GM10248 (cell line): ENCODE results near the gene AATF.

ENCODE experiments used
- CTCF ChIA-PET: fragments of 300-600 bp; sonication (Branson Sonifier 250); formaldehyde crosslinking; extraction: SDS; loops from one replicate; lab custom pipeline; 2021; ENCODE audit warnings: antibody characterized with exemption; lab: Yijun Ruan, JAX
- POLR2A ChIA-PET: fragments of 350-650 bp; sonication (Branson Sonifier 250); formaldehyde crosslinking; extraction: SDS; loops from one replicate; lab custom pipeline; 2020; ENCODE audit warnings: antibody characterized with exemption; lab: Yijun Ruan, JAX
- DNase-seq: peaks from one replicate; pipeline ENCODE4 v3.0.0; 2012; ENCODE audit errors: extremely low spot score
- TF ChIP-seq, protein P1 (sequence below): IDR thresholded peaks from 2 replicates; pipeline ENCODE4 v1.5.1; 2012; ENCODE audit warnings: mild to moderate bottlenecking, low read depth; ENCODE audit errors: extremely low read depth, missing control alignments, control extremely low read depth

Gene AATF

DNA sequence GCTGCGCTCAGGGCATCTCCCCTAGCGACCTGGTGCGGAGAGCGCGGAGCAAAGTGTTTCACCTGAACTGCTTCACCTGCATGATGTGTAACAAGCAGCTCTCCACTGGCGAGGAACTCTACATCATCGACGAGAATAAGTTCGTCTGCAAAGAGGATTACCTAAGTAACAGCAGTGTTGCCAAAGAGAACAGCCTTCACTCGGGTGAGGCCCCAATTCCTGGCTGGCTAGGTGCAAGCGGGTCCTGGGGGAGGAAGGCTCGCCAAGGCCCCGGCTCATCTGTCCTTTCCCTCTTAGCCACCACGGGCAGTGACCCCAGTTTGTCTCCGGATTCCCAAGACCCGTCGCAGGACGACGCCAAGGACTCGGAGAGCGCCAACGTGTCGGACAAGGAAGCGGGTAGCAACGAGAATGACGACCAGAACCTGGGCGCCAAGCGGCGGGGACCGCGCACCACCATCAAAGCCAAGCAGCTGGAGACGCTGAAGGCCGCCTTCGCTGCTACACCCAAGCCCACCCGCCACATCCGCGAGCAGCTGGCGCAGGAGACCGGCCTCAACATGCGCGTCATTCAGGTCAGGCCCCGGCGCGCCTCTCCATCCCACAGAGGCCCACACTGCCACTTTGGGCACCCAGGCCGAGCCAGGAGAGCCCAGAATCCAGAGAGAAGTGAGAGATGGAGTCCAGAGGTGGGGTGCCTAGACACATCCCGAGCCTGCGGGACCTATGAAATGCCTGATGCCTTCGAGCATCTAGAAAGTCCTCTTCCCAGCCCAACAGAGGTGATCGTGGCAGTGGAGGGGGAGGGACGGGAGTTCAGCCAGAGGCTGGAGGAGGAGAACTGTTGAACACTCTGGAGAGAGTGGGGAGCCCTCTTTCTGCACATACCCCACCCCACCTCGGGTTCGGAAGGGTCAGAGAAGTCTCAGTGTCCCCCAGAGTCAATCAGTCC lies 8.2 kb upstream of the AATF start:
- TF ChIP-seq, protein P1, sequence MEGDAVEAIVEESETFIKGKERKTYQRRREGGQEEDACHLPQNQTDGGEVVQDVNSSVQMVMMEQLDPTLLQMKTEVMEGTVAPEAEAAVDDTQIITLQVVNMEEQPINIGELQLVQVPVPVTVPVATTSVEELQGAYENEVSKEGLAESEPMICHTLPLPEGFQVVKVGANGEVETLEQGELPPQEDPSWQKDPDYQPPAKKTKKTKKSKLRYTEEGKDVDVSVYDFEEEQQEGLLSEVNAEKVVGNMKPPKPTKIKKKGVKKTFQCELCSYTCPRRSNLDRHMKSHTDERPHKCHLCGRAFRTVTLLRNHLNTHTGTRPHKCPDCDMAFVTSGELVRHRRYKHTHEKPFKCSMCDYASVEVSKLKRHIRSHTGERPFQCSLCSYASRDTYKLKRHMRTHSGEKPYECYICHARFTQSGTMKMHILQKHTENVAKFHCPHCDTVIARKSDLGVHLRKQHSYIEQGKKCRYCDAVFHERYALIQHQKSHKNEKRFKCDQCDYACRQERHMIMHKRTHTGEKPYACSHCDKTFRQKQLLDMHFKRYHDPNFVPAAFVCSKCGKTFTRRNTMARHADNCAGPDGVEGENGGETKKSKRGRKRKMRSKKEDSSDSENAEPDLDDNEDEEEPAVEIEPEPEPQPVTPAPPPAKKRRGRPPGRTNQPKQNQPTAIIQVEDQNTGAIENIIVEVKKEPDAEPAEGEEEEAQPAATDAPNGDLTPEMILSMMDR, result no peak
- CTCF ChIA-PET, result no interaction called here
- no peak for DNase-seq
- POLR2A ChIA-PET, result interaction anchor here (0.6 kb wide), 1 partner anchor 1928 kb away, joined by 4 read pairs; no protein-coding TSS in a partner anchor

DNA sequence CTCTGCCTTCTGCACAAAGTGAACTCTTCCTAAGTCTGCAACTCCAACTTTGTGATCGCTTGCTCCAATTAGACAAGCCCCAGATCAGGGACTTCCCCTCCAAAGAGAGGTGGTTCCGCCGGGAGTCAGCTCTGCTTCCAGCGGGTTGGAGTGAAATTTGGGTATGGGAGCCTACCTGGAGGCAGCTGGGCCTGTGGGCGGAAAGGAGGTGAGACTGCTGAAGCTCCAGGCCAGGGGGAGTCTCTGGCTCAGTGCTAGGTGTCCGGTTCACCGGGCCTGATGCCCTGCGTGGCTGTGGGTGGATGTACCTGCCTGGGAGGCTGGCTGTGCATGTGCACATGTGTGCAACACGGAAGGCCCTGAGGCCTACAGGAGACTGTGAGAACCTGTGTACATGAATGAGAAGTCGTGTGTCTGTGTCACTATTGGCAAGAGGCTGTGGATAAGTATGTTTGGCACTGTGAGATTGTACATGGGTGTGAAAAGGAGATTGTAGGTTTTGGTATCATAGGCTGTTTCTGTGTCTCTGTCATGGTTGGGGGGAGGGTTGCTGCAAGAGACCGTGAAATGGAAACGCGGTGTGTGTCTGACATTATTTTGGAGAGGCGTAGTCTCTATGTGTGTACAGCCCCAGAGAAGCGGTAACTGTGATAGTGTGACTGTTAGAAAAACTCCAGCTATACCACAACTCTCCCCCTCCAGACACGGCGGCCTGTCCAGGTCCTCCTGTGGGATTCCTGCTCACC lies 7.3 kb upstream of the AATF start:
- POLR2A ChIA-PET, result interaction anchor here (0.6 kb wide), 1 partner anchor 1927 kb away, joined by 4 read pairs; no protein-coding TSS in a partner anchor
- TF ChIP-seq, protein P1, result no peak
- CTCF ChIA-PET, result no interaction called here
- DNase-seq, result no peak

DNA sequence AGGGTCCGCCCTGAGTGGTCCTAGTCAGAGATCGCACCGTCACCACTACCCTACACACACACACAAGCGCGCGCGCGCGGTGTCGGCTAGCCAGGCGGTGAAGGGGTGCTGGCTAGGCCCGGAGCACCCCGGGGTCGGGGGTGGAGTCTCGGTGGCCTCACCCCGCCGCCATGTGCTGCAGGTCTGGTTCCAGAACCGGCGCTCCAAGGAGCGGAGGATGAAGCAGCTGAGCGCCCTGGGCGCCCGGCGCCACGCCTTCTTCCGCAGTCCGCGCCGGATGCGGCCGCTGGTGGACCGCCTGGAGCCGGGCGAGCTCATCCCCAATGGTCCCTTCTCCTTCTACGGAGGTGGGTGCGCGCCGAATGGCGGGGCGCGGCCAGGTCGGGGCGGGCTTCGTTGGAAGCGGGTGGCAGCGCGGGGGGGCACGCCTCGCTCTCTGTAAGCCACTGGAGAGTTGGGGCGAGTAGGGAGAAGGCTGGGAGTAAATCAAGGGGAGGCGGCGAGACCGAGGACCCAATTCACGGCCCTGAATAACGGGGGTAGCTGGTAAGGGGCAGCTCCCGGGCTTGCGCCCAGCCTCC lies 6.6 kb upstream of the AATF start:
- POLR2A ChIA-PET, result no interaction called here
- peak; percentile 13 for DNase-seq
- TF ChIP-seq, protein P1, result no peak
- CTCF ChIA-PET, result no interaction called here

DNA sequence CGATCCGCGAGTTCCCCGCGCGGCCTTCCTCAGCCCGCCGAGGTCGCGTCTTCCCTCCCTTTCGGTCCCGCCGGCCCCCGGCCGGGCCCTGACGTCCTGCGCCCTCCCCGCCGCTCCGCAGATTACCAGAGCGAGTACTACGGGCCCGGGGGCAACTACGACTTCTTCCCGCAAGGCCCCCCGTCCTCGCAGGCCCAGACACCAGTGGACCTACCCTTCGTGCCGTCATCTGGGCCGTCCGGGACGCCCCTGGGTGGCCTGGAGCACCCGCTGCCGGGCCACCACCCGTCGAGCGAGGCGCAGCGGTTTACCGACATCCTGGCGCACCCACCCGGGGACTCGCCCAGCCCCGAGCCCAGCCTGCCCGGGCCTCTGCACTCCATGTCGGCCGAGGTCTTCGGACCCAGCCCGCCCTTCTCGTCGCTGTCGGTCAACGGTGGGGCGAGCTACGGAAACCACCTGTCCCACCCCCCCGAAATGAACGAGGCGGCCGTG lies 6.1 kb upstream of the AATF start:
- TF ChIP-seq, protein P1, result no peak
- CTCF ChIA-PET, result no interaction called here
- peak; percentile 19 for DNase-seq
- POLR2A ChIA-PET, result no interaction called here

DNA sequence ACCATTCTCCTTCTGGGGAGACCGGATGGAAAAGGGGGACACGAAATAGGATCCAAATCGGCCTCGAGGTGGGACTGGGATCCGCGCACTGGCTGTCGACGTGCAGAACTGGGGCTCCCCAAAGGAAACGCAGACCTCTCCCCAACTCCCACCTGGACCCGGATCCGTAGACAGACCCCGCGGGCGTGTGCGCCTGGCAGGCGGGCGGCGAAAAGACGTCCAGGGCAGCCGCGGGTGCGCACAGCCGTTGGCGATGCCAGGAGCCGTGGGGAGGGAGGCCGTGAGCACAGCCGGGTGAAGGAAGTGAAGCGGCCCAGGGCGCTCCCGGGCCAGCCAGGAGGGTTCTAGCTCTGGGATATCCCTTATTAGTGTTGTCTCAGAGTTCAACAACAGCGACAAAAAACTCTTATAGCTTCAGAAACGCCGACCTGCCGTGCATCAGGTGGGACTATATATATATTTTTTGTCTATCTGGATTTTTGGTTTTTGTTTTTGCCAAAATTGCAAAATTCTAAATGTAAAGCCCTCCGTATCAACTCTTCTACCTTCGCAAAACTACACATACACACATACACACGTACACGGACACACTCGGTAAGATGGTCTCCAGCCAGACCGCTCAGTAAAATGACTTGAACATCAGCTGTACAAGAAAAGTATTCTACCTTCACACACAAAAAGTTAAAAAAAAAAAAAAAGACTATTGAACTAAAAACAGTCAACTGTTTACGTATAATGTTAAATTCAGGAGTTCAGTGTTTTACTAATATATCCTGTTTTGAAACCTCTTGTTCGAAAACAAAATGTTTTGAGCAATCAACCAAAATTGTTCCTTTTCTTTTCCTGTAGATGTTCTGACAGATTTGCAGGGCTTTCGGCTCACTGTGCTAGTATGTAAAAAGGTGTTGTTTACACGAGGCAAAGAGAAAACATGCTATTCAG lies 5.2 kb upstream of the AATF start:
- ChIA-PET POLR2A (no interaction called here), CTCF (no interaction called here)

More for the DNA sequence above, 5.2 kb upstream of the AATF start:
- peak; percentile 11 for DNase-seq
- TF ChIP-seq, protein P1, result no peak
